ENCODE measurements around the gene ABHD12.
"Not testable (repeated sequence)": the region's sequence is repeated elsewhere in the genome, so short reads cannot be mapped to it uniquely, and the experiment has no call there.

The ABHD12 gene

GRCh38 chr20:25338112-25339023 lies 52.3 kb downstream of the ABHD12 start:
- H3K36me3 ChIP-seq (ENCODE audit: control insufficient read depth, insufficient read depth, low read length), result peaks cover 3% of the 10 kb centered on the region; the same call in 1 of the 2 replicates
- H3K9me3 ChIP-seq (ENCODE audit: control insufficient read depth, insufficient read depth, low read length), result no peaks in the 10 kb centered on the region
- no peaks in the 10 kb centered on the region; the same call in 1 of the 2 replicates for H3K27me3 ChIP-seq (ENCODE audit: control insufficient read depth, insufficient read depth, low read length)
- no CpG with 5 or more reads among the region's 11 CpGs for WGBS (ENCODE audit: insufficient coverage, insufficient read length)
- peaks cover 1% of the 10 kb centered on the region; the same call in 1 of the 2 replicates for H3K4me1 ChIP-seq (ENCODE audit: control insufficient read depth, insufficient read depth, low read length)
- no peak overlapping the region for H3K27ac ChIP-seq (ENCODE audit: low read length)
- no peak overlapping the region for H3K4me3 ChIP-seq (ENCODE audit: low read length)
- DNase-seq (ENCODE audit: low read depth, low spot score), result no peak

GRCh38 chr20:25336561-25337422 lies 53.8 kb downstream of the ABHD12 start:
- Histone ChIP-seq H3K9me3 (ENCODE audit: control insufficient read depth, insufficient read depth, low read length) (no peaks in the 10 kb centered on the region), H3K4me3 (ENCODE audit: low read length) (no peak overlapping the region), H3K36me3 (ENCODE audit: control insufficient read depth, insufficient read depth, low read length) (peaks cover 3% of the 10 kb centered on the region; the same call in 1 of the 2 replicates), H3K4me1 (ENCODE audit: control insufficient read depth, insufficient read depth, low read length) (peaks cover 1% of the 10 kb centered on the region; the same call in 1 of the 2 replicates), H3K27me3 (ENCODE audit: control insufficient read depth, insufficient read depth, low read length) (no peaks in the 10 kb centered on the region; the same call in 1 of the 2 replicates), H3K27ac (ENCODE audit: low read length) (no peak overlapping the region)
- no CpG with 5 or more reads among the region's 17 CpGs for WGBS (ENCODE audit: insufficient coverage, insufficient read length)
- peak; percentile 33 for DNase-seq (ENCODE audit: low read depth, low spot score)

- DNase-seq (ENCODE audit: low read depth, low spot score); H3K4me3 ChIP-seq (ENCODE audit: low read length); H3K27ac ChIP-seq (ENCODE audit: low read length); H3K9me3 ChIP-seq (ENCODE audit: control insufficient read depth, insufficient read depth, low read length); H3K4me1 ChIP-seq (ENCODE audit: control insufficient read depth, insufficient read depth, low read length); H3K36me3 ChIP-seq (ENCODE audit: control insufficient read depth, insufficient read depth, low read length); H3K27me3 ChIP-seq (ENCODE audit: control insufficient read depth, insufficient read depth, low read length): not testable (repeated sequence)
- WGBS (ENCODE audit: insufficient coverage, insufficient read length), result no CpG with 5 or more reads among the region's 1 CpG
These were observed 55.7 kb downstream of the ABHD12 start for GRCh38 chr20:25334972-25335371.

GRCh38 chr20:25328954-25329498 lies 61.6 kb downstream of the ABHD12 start:
- H3K27ac ChIP-seq (ENCODE audit: low read length), result no peak overlapping the region
- H3K36me3 ChIP-seq (ENCODE audit: control insufficient read depth, insufficient read depth, low read length), result no peaks in the 10 kb centered on the region
- H3K9me3 ChIP-seq (ENCODE audit: control insufficient read depth, insufficient read depth, low read length), result no peaks in the 10 kb centered on the region; the same call in 1 of the 2 replicates
- H3K4me1 ChIP-seq (ENCODE audit: control insufficient read depth, insufficient read depth, low read length), result peaks cover 2% of the 10 kb centered on the region; the same call in 1 of the 2 replicates
- no peak overlapping the region for H3K4me3 ChIP-seq (ENCODE audit: low read length)
- no peak for DNase-seq (ENCODE audit: low read depth, low spot score)
- no CpG with 5 or more reads among the region's 12 CpGs for WGBS (ENCODE audit: insufficient coverage, insufficient read length)
- H3K27me3 ChIP-seq (ENCODE audit: control insufficient read depth, insufficient read depth, low read length), result no peaks in the 10 kb centered on the region

- no CpG with 5 or more reads among the region's 7 CpGs for WGBS (ENCODE audit: insufficient coverage, insufficient read length)
- H3K4me3 ChIP-seq (ENCODE audit: low read length), result no peak overlapping the region
- no peaks in the 10 kb centered on the region; the same call in 1 of the 2 replicates for H3K9me3 ChIP-seq (ENCODE audit: control insufficient read depth, insufficient read depth, low read length)
- H3K4me1 ChIP-seq (ENCODE audit: control insufficient read depth, insufficient read depth, low read length), result peaks cover 2% of the 10 kb centered on the region; the same call in 1 of the 2 replicates
- no peak overlapping the region for H3K27ac ChIP-seq (ENCODE audit: low read length)
- DNase-seq (ENCODE audit: low read depth, low spot score), result no peak
- H3K36me3 ChIP-seq (ENCODE audit: control insufficient read depth, insufficient read depth, low read length), result peaks cover 4% of the 10 kb centered on the region; the same call in 1 of the 2 replicates
- no peaks in the 10 kb centered on the region for H3K27me3 ChIP-seq (ENCODE audit: control insufficient read depth, insufficient read depth, low read length)
These were observed 63.0 kb downstream of the ABHD12 start for GRCh38 chr20:25327521-25328235.

GRCh38 chr20:25325997-25326396 lies 64.6 kb downstream of the ABHD12 start:
- no CpG with 5 or more reads among the region's 2 CpGs for WGBS (ENCODE audit: insufficient coverage, insufficient read length)
- Histone ChIP-seq H3K27me3 (ENCODE audit: control insufficient read depth, insufficient read depth, low read length) (no peaks in the 10 kb centered on the region), H3K27ac (ENCODE audit: low read length) (no peak overlapping the region), H3K4me3 (ENCODE audit: low read length) (no peak overlapping the region), H3K9me3 (ENCODE audit: control insufficient read depth, insufficient read depth, low read length) (no peaks in the 10 kb centered on the region; the same call in 1 of the 2 replicates), H3K36me3 (ENCODE audit: control insufficient read depth, insufficient read depth, low read length) (peaks cover 4% of the 10 kb centered on the region; the same call in 1 of the 2 replicates), H3K4me1 (ENCODE audit: control insufficient read depth, insufficient read depth, low read length) (peaks cover 2% of the 10 kb centered on the region; the same call in 1 of the 2 replicates)
- no peak for DNase-seq (ENCODE audit: low read depth, low spot score)

- no peak overlapping the region for H3K27ac ChIP-seq (ENCODE audit: low read length)
- H3K9me3 ChIP-seq (ENCODE audit: control insufficient read depth, insufficient read depth, low read length), result no peaks in the 10 kb centered on the region
These were observed 65.6 kb downstream of the ABHD12 start for GRCh38 chr20:25325073-25325472.

GRCh38 chr20:25324412-25324811 lies 66.2 kb downstream of the ABHD12 start:
- WGBS (ENCODE audit: insufficient coverage, insufficient read length), result no CpG with 5 or more reads among the region's 5 CpGs
- Histone ChIP-seq H3K4me1 (ENCODE audit: control insufficient read depth, insufficient read depth, low read length) (peaks cover 2% of the 10 kb centered on the region; the same call in 1 of the 2 replicates), H3K27ac (ENCODE audit: low read length) (no peak overlapping the region), H3K27me3 (ENCODE audit: control insufficient read depth, insufficient read depth, low read length) (no peaks in the 10 kb centered on the region), H3K9me3 (ENCODE audit: control insufficient read depth, insufficient read depth, low read length) (no peaks in the 10 kb centered on the region), H3K4me3 (ENCODE audit: low read length) (no peak overlapping the region), H3K36me3 (ENCODE audit: control insufficient read depth, insufficient read depth, low read length) (peaks cover 4% of the 10 kb centered on the region; the same call in 1 of the 2 replicates)
- DNase-seq (ENCODE audit: low read depth, low spot score), result no peak

More at GRCh38 chr20:25325073-25325472, 65.6 kb downstream of the ABHD12 start:
- Histone ChIP-seq H3K4me3 (ENCODE audit: low read length) (no peak overlapping the region), H3K36me3 (ENCODE audit: control insufficient read depth, insufficient read depth, low read length) (peaks cover 4% of the 10 kb centered on the region; the same call in 1 of the 2 replicates), H3K4me1 (ENCODE audit: control insufficient read depth, insufficient read depth, low read length) (peaks cover 2% of the 10 kb centered on the region; the same call in 1 of the 2 replicates), H3K27me3 (ENCODE audit: control insufficient read depth, insufficient read depth, low read length) (no peaks in the 10 kb centered on the region)
- DNase-seq (ENCODE audit: low read depth, low spot score), result no peak
- no CpG with 5 or more reads among the region's 3 CpGs for WGBS (ENCODE audit: insufficient coverage, insufficient read length)

GRCh38 chr20:25323496-25324246 lies 67.0 kb downstream of the ABHD12 start:
- no peak for DNase-seq (ENCODE audit: low read depth, low spot score)
- Histone ChIP-seq H3K9me3 (ENCODE audit: control insufficient read depth, insufficient read depth, low read length) (no peaks in the 10 kb centered on the region), H3K27ac (ENCODE audit: low read length) (no peak overlapping the region), H3K4me3 (ENCODE audit: low read length) (no peak overlapping the region), H3K4me1 (ENCODE audit: control insufficient read depth, insufficient read depth, low read length) (peaks cover 2% of the 10 kb centered on the region; the same call in 1 of the 2 replicates), H3K27me3 (ENCODE audit: control insufficient read depth, insufficient read depth, low read length) (no peaks in the 10 kb centered on the region), H3K36me3 (ENCODE audit: control insufficient read depth, insufficient read depth, low read length) (peaks cover 4% of the 10 kb centered on the region; the same call in 1 of the 2 replicates)
- no CpG with 5 or more reads among the region's 12 CpGs for WGBS (ENCODE audit: insufficient coverage, insufficient read length)
